Stomach (tissue), 4 donors: Measurements from ENCODE around the gene ANGPTL4.
"Not testable (repeated sequence)": the region's sequence is repeated elsewhere in the genome, so short reads cannot be mapped to it uniquely, and the experiment has no call there.

Source experiments
- EP300 ChIP-seq: sonication (generic); formaldehyde crosslinking; IDR thresholded peaks from one replicate; pipeline ENCODE4 v1.6.1; 2017; ENCODE audit warnings: antibody characterized with exemption
- POLR2A ChIP-seq, 4 donors: fragments of 450-650 bp; IDR thresholded peaks; one replicate each; pipeline ENCODE4 v1.6.1; 2016; ENCODE audit warnings: antibody characterized with exemption in 4 of 4, control low read depth in 2 of 4, mild to moderate bottlenecking in 1 of 4, moderate library complexity in 1 of 4
- POLR2AphosphoS5 ChIP-seq, 3 donors: sonication (generic); formaldehyde crosslinking; IDR thresholded peaks; one replicate each; pipeline ENCODE4 v1.6.1; 2016; ENCODE audit warnings: antibody characterized with exemption in 3 of 3
- TF ChIP-seq, protein P1 (sequence below), 7 experiments: fragments of 450-650 bp in 4 of 7; fragments of 200-600 bp in 3 of 7; sonication (generic) in 3 of 7; IDR thresholded peaks; one replicate each; pipeline ENCODE4 v1.5.1; 2016 to 2019; ENCODE audit warnings: antibody characterized with exemption in 7 of 7, control low read depth in 2 of 7, mild to moderate bottlenecking in 1 of 7

GRCh38 chr19:8410718-8411117 is 46.8 kb downstream of the ANGPTL4 start:
- TF ChIP-seq, protein P1, sequence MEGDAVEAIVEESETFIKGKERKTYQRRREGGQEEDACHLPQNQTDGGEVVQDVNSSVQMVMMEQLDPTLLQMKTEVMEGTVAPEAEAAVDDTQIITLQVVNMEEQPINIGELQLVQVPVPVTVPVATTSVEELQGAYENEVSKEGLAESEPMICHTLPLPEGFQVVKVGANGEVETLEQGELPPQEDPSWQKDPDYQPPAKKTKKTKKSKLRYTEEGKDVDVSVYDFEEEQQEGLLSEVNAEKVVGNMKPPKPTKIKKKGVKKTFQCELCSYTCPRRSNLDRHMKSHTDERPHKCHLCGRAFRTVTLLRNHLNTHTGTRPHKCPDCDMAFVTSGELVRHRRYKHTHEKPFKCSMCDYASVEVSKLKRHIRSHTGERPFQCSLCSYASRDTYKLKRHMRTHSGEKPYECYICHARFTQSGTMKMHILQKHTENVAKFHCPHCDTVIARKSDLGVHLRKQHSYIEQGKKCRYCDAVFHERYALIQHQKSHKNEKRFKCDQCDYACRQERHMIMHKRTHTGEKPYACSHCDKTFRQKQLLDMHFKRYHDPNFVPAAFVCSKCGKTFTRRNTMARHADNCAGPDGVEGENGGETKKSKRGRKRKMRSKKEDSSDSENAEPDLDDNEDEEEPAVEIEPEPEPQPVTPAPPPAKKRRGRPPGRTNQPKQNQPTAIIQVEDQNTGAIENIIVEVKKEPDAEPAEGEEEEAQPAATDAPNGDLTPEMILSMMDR (IDR thresholded peaks at IDR 0.05): not testable (repeated sequence)
- TF ChIP-seq POLR2A (IDR thresholded peaks at IDR 0.05); POLR2AphosphoS5 (IDR thresholded peaks at IDR 0.05); EP300: not testable (repeated sequence)
